IPS DF 6.9 (cell line): Measurements from ENCODE around the gene CD68.

Experiments
- DNase-seq: peaks from one replicate; pipeline ENCODE4 v3.0.0-alpha.2; 2013; ENCODE audit warnings: low read depth, low spot score
- H3K27ac ChIP-seq: one replicate; pipeline ENCODE4 v1.5.1; 2013; ENCODE audit warnings: low read length, control low read depth
- H3K27me3 ChIP-seq: 2 replicates; pipeline ENCODE4 v1.6.1; 2013; ENCODE audit warnings: mild to moderate bottlenecking, low read length; ENCODE audit not compliant: control insufficient read depth, insufficient read depth
- H3K36me3 ChIP-seq: 2 replicates; pipeline ENCODE4 v1.6.1; 2013; ENCODE audit warnings: low read length; ENCODE audit not compliant: control insufficient read depth, insufficient read depth
- H3K4me1 ChIP-seq: 2 replicates; pipeline ENCODE4 v1.6.1; 2013; ENCODE audit warnings: low read length; ENCODE audit not compliant: control insufficient read depth, insufficient read depth
- H3K4me3 ChIP-seq: 2 replicates; pipeline ENCODE4 v1.5.1; 2013; ENCODE audit warnings: mild to moderate bottlenecking, low read length
- H3K9me3 ChIP-seq: 2 replicates; pipeline ENCODE4 v1.6.1; 2013; ENCODE audit warnings: low read length, inconsistent platforms; ENCODE audit not compliant: control insufficient read depth, insufficient read depth
- WGBS: extraction: QIAGEN DNeasy Blood & Tissue Kit; methylation state at CpG from one replicate; pipeline ENCODE4 v1.1.7; 2013; ENCODE audit warnings: mixed read lengths, missing lambda C conversion rate; ENCODE audit not compliant: insufficient read length, insufficient coverage; 5-methylcytosine and 5-hydroxymethylcytosine counted together

CD68 gene, protein sequence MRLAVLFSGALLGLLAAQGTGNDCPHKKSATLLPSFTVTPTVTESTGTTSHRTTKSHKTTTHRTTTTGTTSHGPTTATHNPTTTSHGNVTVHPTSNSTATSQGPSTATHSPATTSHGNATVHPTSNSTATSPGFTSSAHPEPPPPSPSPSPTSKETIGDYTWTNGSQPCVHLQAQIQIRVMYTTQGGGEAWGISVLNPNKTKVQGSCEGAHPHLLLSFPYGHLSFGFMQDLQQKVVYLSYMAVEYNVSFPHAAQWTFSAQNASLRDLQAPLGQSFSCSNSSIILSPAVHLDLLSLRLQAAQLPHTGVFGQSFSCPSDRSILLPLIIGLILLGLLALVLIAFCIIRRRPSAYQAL

DNA sequence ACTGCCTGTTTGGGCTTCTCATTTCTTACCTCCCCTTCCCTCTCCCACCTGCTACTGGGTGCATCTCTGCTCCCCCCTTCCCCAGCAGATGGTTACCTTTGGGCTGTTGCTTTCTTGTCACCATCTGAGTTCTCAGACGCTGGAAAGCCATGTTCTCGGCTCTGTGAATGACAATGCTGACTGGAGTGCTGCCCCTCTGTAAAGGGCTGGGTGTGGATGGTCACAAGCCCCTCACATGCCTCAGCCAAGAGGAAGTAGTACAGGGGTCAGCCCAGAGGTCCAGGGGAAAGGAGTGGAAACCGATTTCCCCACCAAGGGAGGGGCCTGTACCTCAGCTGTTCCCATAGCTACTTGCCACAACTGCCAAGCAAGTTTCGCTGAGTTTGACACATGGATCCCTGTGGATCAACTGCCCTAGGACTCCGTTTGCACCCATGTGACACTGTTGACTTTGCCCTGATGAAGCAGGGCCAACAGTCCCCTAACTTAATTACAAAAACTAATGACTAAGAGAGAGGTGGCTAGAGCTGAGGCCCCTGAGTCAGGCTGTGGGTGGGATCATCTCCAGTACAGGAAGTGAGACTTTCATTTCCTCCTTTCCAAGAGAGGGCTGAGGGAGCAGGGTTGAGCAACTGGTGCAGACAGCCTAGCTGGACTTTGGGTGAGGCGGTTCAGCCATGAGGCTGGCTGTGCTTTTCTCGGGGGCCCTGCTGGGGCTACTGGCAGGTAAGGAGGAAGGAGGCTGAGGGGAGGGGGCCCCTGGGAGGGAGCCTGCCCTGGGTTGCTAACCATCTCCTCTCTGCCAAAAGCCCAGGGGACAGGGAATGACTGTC, at the start of gene CD68:
TSS of gene CD68 (plus strand) at position 638 of the 833 bp plus-strand sequence. CDS start at position 678, 40 bp downstream.
- Histone ChIP-seq H3K4me1 (peaks cover 5% of the 10 kb centered on the region), H3K9me3 (no peaks in the 10 kb centered on the region), H3K27me3 (no peaks in the 10 kb centered on the region), H3K36me3 (peaks cover 36% of the 10 kb centered on the region), H3K4me3 (no peak within 1 kb of the TSS), H3K27ac (no peak within 1 kb of the TSS)
- no CpG with 5 or more reads among the region's 7 CpGs for WGBS
- DNase-seq = no peak

DNA sequence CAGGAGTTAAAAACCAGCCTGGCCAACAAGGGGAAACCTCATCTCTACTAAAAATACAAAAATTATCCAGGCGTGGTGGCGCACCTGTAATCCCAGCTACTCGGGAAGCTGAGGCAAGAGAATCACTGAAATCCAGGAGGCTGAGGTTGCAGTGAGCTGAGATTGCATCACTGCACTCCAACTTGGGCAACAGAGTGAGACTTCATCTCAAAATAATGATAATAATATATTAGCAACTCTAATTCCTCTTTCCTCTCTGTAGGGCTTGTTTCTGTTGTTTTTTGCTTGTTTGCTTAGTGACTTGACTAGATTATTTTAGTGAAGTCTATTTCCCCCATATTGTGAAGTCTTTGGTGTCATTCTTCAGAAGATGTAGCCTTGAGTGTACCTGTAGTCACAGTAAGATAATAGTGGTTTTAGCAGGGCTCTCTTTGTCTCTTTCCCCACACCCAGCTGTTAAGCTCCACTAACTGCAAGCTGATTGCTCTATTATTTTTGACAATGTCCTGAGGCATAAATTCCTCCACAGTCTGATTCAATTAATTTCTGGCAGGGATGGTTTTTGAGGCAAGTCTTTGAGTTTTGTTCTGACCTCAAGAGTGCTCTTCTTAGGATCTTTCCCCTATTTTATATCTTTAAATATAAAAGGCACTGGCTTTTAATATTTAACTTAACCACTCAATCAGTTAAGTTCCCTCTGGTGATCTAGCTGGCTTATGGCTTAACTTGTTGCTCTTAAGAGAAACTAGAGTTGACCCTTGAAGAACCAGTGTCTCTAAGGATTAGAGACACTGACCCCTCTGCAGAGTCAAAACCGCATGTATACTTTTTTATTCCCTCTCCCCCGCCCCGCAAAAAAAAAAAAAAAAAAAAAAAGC, 49.2 kb upstream of the CD68 start:
- Histone ChIP-seq H3K9me3 (peaks cover 1% of the 10 kb centered on the region), H3K27me3 (no peaks in the 10 kb centered on the region; the same call in 1 of the 2 replicates), H3K4me3 (no peak overlapping the region), H3K4me1 (no peaks in the 10 kb centered on the region), H3K27ac (no peak overlapping the region), H3K36me3 (no peaks in the 10 kb centered on the region)
- no CpG with 5 or more reads among the region's 6 CpGs for WGBS
- no peak for DNase-seq

DNA sequence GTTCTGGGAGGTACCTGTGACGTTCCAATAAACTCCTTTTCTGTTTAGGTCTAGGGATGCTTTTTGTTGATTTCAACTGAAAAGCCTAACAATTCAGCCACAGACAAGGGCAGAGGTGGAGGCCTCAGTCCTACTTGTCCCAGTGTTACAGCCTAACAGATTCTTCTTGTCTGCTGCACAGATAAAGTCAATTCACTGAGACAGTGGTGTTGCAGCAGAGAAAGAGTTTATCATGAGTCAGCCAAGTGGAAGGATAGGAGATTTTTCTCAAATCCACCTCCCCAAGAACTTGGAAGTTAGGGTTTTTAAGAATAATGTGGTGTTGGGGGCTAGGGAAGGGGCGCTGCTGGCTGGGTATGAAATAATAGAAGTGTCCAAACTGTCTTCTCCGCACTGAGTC, 41.4 kb upstream of the CD68 start:
- Histone ChIP-seq H3K4me3 (no peak overlapping the region), H3K27ac (no peak overlapping the region), H3K27me3 (no peaks in the 10 kb centered on the region; the same call in 1 of the 2 replicates), H3K4me1 (no peaks in the 10 kb centered on the region), H3K36me3 (no peaks in the 10 kb centered on the region), H3K9me3 (no peaks in the 10 kb centered on the region)
- DNase-seq = no peak
- no CpG with 5 or more reads among the region's 3 CpGs for WGBS

DNA sequence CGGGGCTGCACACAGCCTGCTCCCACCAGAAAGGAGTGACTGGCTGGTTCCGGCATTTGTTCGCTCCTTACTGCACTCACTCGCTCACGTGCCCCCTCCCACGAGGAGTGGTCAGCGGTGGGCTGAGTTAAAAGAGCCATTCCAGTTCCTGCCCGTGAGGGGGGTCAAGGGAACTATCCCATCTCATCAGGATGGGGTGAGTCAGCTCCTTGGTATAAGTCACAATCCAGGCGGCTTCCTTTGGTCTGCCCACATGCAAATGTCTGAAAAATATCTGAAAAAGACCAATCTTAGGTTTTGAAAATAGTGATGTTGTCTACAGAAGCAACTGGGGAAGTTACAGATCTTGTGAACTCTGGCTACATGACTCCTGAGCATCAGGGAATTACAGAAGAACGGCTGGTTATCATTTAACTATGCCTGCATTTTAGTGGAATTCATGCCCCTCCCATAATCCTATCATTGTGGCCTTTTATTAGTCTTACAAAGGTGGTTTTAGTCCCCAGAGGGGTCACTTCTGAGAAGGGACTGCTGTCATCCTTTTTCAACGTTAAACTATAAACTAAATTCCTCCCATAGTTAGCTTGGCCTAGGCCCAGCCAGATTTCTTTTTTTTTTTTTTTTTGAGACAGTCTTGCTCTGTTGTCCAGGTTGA, 40.4 kb upstream of the CD68 start:
- Histone ChIP-seq H3K36me3 (no peaks in the 10 kb centered on the region), H3K27me3 (no peaks in the 10 kb centered on the region; the same call in 1 of the 2 replicates), H3K4me1 (no peaks in the 10 kb centered on the region), H3K27ac (no peak overlapping the region), H3K9me3 (no peaks in the 10 kb centered on the region), H3K4me3 (no peak overlapping the region)
- DNase-seq = no peak
- no CpG with 5 or more reads among the region's 11 CpGs for WGBS

DNA sequence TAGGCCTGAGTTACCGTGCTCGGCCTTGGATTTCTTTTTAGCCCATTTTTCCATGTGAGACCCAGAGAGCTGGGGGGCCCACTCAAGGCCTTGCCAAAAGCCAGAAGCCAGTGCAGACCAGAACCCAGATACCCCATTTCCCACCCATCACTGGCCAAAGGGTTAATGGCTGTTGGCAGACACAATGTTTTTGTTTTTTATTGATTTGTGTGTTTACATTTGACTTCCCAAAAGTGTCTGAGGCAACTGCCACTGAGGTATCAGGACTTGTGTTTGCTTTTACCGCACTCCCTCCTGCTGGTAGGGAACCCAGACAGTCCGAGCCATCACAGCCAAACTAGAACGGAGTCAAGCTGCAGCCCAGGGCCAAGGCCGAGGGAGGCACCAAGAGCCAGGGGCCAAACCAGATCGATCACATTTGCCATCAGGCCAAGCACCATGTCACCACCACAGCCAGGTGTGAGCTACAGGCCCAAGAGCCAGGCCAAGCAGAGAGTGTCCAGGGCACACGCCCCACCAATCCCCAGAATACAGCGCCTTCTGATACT, 38.3 kb upstream of the CD68 start:
- no peaks in the 10 kb centered on the region for H3K9me3 ChIP-seq
- no peaks in the 10 kb centered on the region; the same call in 1 of the 2 replicates for H3K27me3 ChIP-seq
- H3K36me3 ChIP-seq = no peaks in the 10 kb centered on the region
- no peaks in the 10 kb centered on the region for H3K4me1 ChIP-seq
- no peak for DNase-seq
- no CpG with 5 or more reads among the region's 9 CpGs for WGBS
- H3K4me3 ChIP-seq = no peak overlapping the region
- no peak overlapping the region for H3K27ac ChIP-seq

DNA sequence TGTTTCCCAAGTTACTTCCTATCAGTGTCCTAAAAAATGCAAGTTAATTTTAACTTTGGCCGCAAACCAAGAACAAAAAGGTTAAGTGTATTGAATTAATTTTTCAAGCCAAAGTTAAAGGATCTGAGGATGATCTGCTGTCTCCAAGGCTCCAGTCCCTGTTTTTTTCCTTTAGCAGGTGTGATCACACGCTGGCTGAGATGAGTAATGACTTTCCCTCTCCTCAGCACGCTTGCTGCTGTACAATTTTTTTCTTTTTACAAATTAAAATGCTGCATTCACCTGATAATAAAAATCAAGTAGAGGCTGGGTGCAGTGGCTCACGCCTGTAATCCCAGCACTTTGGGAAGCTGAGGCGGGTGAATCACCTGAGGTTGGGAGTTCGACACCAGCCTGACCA, 34.5 kb upstream of the CD68 start:
- no peaks in the 10 kb centered on the region for H3K9me3 ChIP-seq
- no peak overlapping the region for H3K4me3 ChIP-seq
- no peak overlapping the region for H3K27ac ChIP-seq
- 0 out of 2 replicates have a peak, but pooled peaks cover 3% of the 10 kb centered on the region for H3K4me1 ChIP-seq
- no peaks in the 10 kb centered on the region for H3K27me3 ChIP-seq
- no peaks in the 10 kb centered on the region; the same call in 1 of the 2 replicates for H3K36me3 ChIP-seq
- WGBS = no CpG with 5 or more reads among the region's 6 CpGs
- no peak for DNase-seq

DNA sequence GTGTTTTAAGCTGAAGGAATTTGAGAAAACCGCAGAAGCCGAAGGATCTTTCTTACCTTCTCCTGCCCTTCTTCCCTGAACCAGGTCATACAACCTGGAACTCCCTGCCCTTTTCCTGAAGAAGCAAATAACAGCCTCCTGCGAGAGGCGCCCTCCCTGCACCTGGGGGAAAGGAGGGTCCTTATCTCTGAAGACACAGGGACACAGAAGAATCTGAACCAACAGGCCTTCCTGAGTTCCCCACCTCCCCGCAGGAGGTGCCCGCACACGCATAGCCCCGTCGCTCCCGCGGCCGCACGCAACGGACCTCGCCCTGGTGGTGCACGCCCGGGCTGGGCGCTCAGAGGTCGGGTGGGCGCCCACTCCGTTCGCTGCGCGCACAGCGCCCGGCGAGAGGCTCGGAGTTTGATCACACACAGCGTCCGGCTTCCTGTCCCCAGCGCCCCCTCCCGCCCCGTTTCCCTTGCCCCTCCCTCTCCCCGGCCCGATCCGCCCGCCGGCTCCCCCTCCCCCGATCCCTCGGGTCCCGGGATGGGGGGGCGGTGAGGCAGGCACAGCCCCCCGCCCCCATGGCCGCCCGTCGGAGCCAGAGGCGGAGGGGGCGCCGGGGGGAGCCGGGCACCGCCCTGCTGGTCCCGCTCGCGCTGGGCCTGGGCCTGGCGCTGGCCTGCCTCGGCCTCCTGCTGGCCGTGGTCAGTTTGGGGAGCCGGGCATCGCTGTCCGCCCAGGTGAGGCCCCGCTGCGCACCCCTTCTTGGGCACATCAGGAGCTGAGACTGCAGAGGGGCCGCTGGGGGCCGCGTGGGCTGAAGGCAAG, 30.6 kb upstream of the CD68 start, which contains the start of gene TNFSF12:
TSS of gene TNFSF12 (plus strand) at position 474 of the 816 bp plus-strand sequence. CDS start at position 570, 96 bp downstream.
- H3K27me3 ChIP-seq = no peaks in the 10 kb centered on the region; the same call in 1 of the 2 replicates
- H3K36me3 ChIP-seq = no peaks in the 10 kb centered on the region; the same call in 1 of the 2 replicates
- no peaks in the 10 kb centered on the region for H3K9me3 ChIP-seq
- peak within 1 kb of the TSS; percentile 99 for H3K4me3 ChIP-seq
- H3K4me1 ChIP-seq = 0 out of 2 replicates have a peak, but pooled peaks cover 3% of the 10 kb centered on the region
- DNase-seq = no peak
- no CpG with 5 or more reads among the region's 65 CpGs for WGBS
- no peak within 1 kb of the TSS for H3K27ac ChIP-seq

DNA sequence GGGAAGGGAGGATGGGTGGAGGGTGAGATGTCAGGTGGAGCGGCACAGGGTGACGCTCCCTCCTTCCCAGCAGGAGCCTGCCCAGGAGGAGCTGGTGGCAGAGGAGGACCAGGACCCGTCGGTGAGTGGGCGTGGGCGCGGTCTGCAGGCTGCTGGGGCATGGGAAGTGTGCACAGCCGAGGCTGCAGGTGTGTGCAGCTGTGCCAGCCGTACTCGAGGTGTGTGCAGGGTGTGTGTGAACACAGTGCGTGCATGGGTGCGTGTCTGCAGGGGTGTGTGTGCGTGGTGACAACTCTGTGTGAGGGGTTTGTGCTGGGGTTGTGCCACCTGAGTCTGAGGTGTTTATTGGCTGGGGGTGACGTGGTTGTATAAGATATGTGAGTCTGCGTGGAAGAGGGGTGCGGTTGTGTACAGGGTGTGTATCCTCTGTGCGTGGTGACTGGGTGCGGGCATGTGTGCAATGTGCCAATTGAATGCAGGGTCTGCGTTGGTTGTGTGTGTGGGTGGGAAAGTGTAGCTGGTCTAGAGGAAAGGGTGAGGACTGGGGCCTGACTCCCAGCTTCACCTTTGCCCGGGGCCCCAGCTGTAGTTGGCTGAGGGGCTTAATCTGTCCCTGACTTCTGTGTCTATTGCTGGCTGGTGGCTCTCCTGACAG, 29.9 kb upstream of the CD68 start:
- Histone ChIP-seq H3K27me3 (no peaks in the 10 kb centered on the region; the same call in 1 of the 2 replicates), H3K4me1 (0 out of 2 replicates have a peak, but pooled peaks cover 3% of the 10 kb centered on the region), H3K4me3 (peak overlapping the region; percentile 99; the same call in 1 of the 2 replicates), H3K27ac (no peak overlapping the region), H3K36me3 (no peaks in the 10 kb centered on the region; the same call in 1 of the 2 replicates), H3K9me3 (no peaks in the 10 kb centered on the region)
- no CpG with 5 or more reads among the region's 20 CpGs for WGBS
- DNase-seq = no peak
